Metanephros (tissue), 2 donors: Measurements from ENCODE around the gene CDC42SE2. TPM values are rescaled to one million over a fixed set of nuclear protein-coding genes. Genes with fewer than 3 reads are reported as not detected.

Experiments used
- small RNA-seq: library from RNA; depleted of rRNA; stranded (forward); fragments of <200 nt; gene quantifications from one replicate; pipeline ENCODE3, GENCODE V24; 2014; ENCODE audit warnings: low replicate concordance
- total RNA-seq: library from RNA; depleted of rRNA; stranded (reverse); fragments of >200 nt; gene quantifications from one replicate; pipeline ENCODE4 v1.2.3, GENCODE V29; 2014

The CDC42SE2 gene
- 48.3 TPM for total RNA-seq

GRCh38 chr5:131263648-131264450 is at the start of gene CDC42SE2:
CDC42SE2 (plus strand) TSS chr5:131264053; CDS start chr5:131359494, 95,441 bp downstream.

Small RNA genes within 50 kb of the gene (small RNA-seq; reads per million reads assigned to genes)
- gene AC004777.1 (not detected), gene RF02271 (not detected)

Other genes starting within 250 kb of the CDC42SE2 start
- gene HINT1, start 98.8 kb upstream of the CDC42SE2 start, total RNA-seq = 323 TPM
- 9.8 TPM for gene LYRM7, start 93.1 kb upstream of the CDC42SE2 start, total RNA-seq